ENCODE results near the gene GPR61. TPM values are rescaled to one million over a fixed set of nuclear protein-coding genes. Genes with fewer than 3 reads are reported as not detected.

The GPR61 gene
- total RNA-seq, 1 donor from 2014 or later = 0.13 TPM

DNA sequence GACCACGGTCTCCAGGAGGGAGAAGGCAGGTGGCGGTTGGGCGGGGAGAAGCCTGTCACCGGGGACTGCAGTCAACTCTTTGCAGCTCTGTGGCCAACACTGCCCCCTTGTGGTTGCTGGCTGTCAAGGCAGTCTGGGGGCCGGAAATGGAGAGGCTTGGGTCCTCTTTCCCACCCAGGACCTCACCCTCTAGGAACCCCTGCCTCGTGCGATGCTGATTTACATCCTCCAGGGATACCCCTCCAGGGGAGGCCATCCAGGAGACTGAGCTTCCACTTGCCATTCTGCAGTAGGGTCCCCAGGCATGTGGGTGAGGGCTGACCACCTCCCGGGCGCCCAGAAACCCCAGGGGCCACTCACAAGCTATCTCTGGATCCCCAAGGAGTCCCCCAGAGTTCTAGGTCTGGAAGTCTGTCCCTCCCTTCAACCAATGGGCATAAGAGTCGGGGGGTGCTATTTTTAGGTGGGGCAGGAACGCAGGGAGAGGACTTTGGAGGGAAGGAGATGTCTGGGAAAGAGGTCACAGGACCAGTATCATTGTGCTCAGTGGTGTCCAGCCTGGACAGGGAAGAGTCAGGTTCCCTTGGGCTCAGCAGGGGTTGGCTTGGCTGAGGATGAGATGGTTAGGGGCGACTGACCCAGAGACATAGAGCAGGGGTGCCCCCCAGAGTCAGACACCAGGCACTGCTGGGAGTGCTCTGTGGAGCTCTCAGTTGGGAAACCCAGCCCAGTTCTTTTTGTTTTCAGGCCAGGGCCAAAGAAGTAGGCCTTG is 7.1 kb upstream of the GPR61 start:
- peak in 1 of 2 donors; percentile 66 for DNase-seq (ENCODE audit: low read depth in 2 of 2)

DNA sequence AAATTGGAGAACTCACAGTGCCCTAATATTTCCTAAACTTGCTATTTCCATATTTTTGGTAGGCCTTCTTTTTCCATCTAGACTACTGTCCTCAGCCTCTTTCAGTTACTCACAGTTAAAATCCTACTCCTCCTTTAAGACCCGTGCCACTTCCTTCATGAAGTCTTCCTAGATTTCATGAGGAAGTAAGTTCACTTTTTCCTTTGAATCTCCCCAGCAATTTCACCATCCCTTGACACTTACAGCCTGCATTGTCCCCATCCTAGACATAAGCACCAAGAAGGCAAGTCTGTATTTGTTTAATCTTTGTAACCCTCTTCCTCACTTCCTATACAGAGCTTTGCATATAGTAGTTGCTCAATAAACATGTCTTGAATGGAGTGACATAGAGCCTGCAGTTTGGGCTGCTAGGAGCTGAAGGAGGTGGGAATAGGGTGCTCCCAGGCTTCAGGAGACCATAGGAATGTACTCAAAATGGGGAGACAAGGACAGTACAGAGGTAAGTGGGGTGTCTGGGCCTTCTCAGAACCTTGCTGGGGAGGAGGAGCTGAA is 5.3 kb upstream of the GPR61 start:
- no peak for DNase-seq (ENCODE audit: low read depth in 2 of 2)

DNA sequence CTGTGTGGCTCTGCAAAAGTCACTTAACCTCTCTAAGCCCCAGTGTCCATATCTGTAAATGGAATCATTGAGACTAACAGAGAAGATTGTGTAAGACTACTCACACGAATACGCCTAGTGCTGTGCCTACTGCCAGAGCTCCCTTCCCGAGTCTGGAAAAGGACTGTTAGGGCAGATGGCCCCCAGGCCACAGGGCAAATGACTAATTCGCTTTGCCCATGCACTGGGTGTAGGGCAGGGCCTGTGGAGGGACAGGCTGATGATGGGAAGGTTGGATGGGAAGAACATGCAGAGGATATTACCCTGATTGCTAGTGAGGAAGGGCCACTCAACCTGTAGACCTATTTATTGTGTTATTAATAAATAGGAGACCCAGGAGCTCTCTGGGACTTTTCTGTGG is 4.2 kb upstream of the GPR61 start:
- DNase-seq (ENCODE audit: low read depth in 2 of 2) = no peak

DNA sequence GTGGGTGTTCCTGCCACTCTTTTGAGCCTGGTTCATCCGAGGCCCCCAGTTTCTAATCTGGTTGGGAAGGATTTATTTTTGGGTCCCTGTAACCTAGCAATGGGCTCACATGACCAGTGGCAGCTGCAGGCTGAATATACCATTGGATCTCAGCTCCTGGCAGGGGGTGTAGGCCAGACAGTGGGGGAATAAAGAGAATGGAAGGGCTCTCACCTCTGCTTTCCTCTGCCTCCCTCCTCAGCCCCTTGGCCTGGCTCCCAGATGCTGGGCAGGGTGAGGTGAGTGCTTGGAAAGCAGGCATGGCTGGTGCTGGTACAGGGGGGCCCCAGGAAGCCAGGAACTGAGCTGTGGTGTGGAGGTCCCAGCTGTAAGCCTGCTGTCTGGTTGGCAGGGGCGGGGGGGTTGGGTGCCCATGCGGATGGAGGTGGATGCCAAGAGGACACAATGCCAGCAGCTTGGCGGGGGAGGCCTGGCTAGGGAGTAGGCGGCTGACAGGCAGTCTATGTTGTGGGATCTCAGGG is 3.6 kb upstream of the GPR61 start:
- DNase-seq (ENCODE audit: low read depth in 2 of 2) = no peak

DNA sequence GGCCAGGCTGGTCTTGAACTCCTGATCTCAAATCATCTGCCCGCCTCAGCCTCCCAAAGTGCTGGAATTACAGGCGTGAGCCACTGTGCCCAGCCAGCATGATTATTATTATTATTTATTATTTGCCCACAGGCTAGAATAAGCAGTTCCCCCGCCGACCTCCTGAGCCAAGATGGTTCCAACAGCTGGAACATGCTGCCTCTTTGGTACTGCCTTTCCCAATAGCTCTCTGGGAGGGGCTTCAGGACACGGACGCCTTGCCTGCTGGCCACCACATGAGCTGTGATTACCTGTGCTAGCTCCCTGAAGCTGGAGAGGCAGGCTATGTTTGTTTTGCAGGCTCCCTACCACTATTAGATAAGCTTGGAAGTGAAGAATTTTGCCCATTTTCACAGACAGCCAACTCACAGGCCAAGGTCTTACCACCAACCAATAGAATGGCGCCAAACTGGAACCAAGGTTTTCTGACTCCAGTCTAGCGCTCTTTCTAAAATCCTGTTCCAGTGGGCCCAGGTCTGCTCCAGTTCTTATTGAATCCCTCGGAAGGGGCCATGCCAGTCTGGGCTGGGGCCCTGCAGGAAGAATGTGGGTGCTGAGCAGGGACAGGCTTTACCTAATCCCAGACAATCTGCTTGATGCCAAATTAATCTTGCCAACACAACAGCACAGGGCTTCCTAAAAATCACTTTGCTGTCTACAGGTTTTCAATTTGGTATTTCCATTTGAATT is 2.1 kb upstream of the GPR61 start:
- no peak for DNase-seq (ENCODE audit: low read depth in 2 of 2)

DNA sequence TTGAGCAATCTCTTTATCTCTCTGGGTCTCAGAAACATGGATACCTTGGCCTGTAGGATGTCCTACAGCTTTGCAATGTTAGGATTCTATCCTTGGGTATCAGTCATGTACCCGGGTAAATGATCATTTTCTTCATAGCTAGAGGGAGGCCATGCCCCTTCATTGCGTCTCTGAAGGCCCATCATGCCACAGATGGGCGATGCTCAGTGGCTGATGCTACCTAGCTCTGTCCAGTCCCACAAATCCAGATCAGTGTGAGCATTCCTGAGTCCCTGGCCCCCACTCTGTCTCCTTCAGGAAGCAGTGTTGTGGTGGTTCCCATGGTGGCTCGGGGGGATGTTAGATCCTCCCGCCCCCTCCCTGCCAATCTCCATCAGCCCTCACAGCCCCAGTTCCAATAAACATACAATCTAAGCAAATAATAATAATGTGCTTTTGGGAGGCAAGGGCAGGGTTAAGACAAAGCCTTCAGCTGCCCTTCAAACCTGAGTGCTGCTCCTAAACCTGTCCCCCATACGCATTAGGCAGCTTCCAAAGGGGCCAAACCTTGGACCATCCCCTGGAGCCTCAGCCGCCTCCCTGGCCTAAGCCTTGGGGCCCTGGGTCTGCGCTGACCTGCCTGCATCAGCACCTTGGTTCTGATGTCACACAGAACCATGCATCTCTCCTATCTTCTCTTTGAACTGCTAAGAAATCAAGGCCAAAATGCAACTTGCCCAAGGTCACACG is 681 bp upstream of the GPR61 start:
- no peak for DNase-seq (ENCODE audit: low read depth in 2 of 2)

DNA sequence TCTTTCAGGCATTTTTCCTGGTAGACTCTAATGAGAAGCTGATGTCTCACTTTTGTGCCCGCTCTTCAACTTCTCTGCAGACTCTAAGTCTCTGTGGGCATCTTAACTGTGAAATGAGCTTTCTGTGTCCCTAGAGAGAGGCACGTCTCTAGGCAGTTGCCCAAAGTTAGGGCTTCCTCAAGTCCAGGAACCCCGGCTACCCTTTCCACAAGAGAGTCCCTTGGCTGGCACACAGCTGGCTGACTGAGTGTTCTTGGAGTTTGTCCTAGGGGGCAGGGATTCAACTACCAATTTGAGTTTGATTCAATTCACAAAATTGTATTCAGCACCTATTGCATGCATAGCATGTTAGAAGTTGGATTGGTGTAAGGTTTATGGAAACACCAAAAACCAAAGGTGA is 1.4 kb downstream of the GPR61 start:
- no peak for DNase-seq (ENCODE audit: low read depth in 2 of 2)

DNA sequence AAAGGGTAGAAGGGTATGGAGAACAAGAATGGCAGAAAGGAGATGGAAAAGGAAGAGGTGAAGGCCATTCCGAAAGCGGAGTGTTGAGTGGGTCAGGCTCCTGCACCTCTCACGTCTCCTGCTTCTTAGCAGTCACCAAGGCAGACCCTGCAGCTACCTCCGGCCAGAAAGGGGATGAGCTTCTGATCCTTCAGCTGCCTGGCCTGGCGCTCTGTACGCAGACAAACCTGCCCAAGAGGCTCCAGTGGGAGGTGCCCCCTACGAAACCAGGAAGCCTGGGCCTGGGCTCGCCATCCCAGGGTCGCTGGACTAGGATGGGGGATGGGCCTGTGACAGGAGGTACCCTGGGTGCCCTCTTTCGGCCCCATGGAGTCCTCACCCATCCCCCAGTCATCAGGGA is 3.0 kb downstream of the GPR61 start:
- no peak for DNase-seq (ENCODE audit: low read depth in 2 of 2)

DNA sequence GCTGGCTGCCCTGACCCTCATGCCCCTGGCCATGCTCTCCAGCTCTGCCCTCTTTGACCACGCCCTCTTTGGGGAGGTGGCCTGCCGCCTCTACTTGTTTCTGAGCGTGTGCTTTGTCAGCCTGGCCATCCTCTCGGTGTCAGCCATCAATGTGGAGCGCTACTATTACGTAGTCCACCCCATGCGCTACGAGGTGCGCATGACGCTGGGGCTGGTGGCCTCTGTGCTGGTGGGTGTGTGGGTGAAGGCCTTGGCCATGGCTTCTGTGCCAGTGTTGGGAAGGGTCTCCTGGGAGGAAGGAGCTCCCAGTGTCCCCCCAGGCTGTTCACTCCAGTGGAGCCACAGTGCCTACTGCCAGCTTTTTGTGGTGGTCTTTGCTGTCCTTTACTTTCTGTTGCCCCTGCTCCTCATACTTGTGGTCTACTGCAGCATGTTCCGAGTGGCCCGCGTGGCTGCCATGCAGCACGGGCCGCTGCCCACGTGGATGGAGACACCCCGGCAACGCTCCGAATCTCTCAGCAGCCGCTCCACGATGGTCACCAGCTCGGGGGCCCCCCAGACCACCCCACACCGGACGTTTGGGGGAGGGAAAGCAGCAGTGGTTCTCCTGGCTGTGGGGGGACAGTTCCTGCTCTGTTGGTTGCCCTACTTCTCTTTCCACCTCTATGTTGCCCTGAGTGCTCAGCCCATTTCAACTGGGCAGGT is 3.8 kb downstream of the GPR61 start:
- no peak for DNase-seq (ENCODE audit: low read depth in 2 of 2)

DNA sequence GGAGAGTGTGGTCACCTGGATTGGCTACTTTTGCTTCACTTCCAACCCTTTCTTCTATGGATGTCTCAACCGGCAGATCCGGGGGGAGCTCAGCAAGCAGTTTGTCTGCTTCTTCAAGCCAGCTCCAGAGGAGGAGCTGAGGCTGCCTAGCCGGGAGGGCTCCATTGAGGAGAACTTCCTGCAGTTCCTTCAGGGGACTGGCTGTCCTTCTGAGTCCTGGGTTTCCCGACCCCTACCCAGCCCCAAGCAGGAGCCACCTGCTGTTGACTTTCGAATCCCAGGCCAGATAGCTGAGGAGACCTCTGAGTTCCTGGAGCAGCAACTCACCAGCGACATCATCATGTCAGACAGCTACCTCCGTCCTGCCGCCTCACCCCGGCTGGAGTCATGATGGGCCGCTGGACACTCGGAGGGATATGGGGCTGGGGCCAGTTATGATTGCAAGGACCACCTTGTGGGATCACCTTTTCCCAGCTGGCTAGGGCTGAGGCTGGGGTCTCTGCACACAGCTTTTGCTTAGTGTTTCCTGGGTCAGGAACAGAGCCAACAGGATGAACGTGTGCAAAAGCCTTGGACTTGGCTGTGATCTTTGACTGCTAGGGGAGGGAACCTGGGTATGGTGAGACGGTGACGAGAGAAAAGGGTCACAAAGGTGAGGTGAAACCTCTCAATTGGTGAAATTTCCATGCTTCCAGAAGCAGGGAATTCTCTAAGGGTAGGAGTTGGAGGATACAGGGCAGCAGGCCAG is 4.5 kb downstream of the GPR61 start:
- no peak for DNase-seq (ENCODE audit: low read depth in 2 of 2)

DNA sequence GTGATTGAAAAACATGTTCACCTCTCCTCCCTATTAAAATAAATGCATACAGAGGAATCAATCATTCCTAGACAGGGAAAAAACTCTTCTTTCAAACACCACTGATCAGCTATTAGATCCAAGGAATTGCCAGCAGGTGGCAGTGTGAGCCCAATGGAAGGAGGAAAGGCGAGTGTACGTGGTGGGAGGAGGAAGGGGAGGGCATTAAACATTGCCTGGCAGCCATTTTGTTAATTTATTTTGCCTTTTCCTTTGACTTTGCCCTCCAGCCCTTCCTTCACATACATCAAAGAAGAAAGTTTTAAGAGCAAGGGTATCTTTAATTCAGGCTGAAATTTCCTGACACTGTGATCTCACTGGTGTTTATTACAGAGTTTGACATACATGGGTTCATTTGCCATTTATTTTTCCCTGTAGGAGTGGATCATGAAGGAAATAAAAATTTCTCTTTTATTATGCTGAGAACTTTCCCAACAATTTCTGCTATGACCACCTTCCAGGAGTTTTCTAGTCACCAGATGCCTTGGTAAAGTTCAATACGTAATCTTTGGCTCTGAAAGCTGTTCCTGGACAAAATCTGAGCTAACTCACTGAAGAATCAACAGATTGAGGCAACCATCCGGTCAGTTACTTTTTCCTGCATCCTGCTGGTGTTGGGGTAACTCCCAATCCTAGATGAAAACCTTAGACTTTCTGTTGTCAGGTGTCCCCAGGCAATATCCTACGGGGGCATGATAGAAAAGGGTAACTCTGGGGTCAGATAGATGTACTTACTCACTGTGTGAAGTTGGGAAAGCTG is 6.8 kb downstream of the GPR61 start:
- peak; percentile 85 to 89 for DNase-seq (ENCODE audit: low read depth in 2 of 2)

DNA sequence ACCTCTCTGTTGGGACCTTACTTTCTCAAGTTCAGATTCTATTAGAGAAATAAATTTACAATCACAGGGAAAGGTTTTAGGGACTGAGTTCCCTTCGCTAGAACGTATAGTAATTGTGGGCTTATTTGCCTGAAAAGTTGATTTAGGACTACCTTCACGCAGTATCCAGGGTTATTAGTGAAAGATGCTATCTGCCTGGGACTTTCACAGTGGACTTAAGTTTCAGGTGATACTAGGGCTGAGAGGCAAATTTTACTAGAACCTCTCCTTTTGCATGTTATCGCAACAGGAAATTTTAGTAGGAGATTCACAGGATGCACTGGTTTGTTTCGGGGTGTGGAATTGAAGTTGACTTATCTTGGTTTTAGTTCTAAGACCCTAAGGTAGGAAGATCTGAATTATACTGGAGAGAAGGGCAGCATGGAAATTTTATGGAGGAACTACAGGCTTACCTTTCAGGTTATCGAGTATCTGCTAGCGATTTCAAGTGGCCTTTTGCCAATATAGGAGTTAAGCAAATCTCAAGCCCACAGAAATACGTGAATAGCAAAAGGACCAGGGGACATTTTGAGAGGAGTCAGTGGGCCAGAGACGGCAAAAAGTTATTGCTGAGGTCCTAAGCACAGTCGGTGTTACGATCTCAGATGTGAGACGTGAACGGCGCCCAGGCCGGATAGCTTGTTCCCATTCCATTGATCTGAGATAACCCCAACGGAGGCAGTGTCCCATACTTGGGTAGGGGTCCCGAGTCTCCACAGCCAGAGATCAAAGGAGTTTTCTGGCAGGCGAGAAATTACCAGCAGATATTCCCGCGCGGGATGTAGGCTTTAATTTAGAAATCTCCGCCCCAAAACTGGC is 8.0 kb downstream of the GPR61 start:
- peak in 1 of 2 donors; percentile 37 for DNase-seq (ENCODE audit: low read depth in 2 of 2)

DNA sequence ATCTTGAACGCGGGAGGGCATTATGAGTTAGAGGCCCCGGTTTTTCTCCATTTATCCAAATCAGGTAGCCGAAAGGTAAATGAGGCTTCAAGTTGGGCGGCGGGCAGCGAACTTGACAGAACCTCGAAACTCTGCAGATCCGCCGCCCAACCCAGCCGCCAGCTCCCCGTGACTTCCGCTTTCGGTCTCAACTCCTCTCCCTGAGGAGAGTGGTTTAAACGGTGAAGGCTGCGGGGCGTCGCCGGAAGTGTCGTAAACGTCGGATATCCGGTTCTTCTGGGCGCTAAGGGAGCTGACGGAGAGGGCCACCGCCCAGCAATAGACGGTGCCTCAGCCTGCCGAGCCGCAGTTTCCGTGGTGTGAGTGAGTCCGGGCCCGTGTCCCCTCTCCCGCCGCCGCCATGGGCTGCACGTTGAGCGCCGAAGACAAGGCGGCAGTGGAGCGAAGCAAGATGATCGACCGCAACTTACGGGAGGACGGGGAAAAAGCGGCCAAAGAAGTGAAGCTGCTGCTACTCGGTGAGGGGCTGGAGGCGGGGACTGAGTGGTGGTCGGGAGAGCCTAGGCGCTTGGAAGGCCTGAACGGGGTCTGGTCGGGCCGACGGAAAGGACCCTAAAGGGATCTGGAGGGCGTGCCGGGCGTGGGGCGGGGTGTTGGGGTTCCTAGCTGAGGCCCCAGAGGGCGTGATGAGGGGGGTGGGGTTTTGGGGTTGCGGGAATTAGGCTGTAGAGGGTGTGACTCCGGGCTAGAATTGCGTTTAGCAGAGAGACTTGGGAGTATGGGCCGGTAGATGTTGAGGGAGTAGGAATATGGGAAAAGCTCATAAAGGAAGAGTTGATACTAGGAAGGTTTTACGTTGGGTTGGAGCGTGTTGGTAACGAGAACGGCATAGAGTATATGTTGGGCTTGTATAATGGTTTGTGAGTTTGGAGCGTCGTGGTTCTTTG is 8.9 kb downstream of the GPR61 start, which contains the start of gene GNAI3:
Gene GNAI3 (plus strand): TSS at position 295 of the 947 bp plus-strand sequence. CDS start 106 bp downstream, at position 401.
- peak; percentile 83 to 96 for DNase-seq (ENCODE audit: low read depth in 2 of 2)

DNA sequence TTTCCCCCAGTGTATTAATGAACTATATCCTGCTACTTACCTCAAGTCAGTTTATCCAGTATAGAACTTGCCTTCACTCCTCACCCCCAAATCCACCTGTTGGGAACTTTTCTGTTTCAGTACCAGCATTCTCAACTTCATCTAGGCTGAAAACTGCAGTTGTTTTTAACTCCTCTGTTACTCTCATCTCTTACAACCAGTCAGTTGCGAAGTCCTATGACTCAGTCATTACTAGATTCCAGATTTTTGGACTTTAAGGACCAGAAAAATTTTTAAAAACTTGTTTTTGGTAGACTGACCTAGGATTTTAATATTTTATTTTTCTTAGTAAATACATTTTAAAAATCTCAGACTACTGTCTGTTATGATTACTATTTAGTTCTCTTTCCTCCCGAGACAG is 16.9 kb downstream of the GPR61 start:
- DNase-seq (ENCODE audit: low read depth in 2 of 2) = no peak

DNA sequence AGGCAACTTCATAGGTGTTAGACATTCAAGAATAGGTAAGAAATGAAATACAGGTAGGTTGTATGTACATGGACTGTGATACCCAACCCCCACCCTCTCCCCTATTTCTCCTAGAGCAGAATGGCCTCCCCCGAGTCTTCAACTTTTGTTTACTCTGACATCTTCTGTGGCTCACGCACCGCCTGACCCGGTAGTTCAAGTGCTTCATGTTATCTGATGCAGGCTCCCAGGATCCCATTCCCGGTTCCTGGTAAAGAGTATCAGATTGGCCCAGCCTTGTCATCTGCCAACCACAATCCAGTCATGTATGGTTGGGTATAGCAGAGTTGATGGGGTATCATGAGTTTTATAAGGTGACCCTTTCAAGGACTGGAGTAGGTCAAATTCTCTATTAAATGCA is 17.8 kb downstream of the GPR61 start:
- no peak for DNase-seq (ENCODE audit: low read depth in 2 of 2)

DNA sequence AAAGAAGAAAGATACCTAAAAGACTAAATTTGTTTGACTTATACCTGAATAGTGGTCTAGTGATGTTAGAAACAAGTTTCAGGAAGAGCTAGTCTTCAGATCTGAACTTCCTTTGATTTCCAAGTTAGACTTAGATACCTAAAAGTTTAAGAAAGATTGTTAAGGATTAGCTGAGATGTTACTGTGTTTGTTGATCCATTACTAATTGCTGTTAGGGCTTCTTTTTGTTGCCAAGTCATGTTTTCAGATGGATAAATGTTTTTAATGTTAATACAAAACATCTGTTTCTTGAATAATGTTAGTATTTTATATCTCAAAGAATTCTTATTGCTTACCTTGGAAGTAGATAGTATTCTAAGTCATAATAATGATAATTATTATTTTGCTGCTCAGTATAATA is 20.3 kb downstream of the GPR61 start:
- no peak for DNase-seq (ENCODE audit: low read depth in 2 of 2)

DNA sequence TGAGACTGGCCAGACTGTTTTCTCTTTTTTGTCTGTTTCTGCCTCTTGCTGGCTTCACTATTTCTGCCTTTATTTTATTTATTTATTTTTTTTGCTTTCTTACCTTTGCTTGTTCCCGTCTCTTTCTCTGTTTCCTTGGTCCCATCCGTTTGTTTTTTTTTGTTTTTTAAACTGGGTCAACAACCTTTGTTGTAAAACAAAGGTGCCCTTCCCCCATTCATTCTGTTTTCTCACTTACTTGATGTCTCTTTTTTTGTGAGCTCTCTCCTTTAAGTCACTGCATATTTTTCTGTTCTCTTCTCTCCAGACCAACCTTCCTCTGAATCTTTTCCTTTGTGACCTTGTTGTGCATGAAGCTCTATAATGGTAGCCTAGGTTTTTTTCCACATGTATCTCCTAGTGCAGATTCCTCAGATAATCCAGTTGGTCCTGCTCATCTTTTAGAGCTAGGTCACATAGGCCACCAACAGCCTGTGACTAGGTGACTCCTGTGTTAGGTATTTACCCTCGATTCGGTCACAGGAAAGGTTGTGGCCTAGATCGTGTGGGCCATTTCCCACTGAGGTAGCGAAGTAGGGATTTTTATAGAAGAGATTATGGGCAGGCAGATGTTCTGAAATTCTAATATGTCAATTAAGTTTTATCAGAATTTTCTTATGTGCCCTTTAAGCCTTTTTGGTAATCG is 24.7 kb downstream of the GPR61 start:
- DNase-seq (ENCODE audit: low read depth in 2 of 2) = no peak
